Subcutaneous abdominal adipose tissue (tissue), 5 donors: Measurements from ENCODE around the gene VWA7.

Experiments
- H3K27ac ChIP-seq: one replicate; pipeline ENCODE4 v1.7.0; 2013; ENCODE audit warnings: low read depth, mild to moderate bottlenecking, inconsistent platforms, low read length, moderate library complexity
- H3K27me3 ChIP-seq, 5 donors: one replicate each; pipeline ENCODE4 v1.7.0; 2013; ENCODE audit warnings: low read length in 5 of 5, inconsistent platforms in 1 of 5; ENCODE audit not compliant: control insufficient read depth in 5 of 5, insufficient read depth in 4 of 5
- H3K36me3 ChIP-seq, 5 donors: one replicate each; pipeline ENCODE4 v1.7.0; 2013; ENCODE audit warnings: low read length in 5 of 5; ENCODE audit not compliant: control insufficient read depth in 5 of 5, insufficient read depth in 5 of 5
- H3K4me1 ChIP-seq, 5 donors: one replicate each; pipeline ENCODE4 v1.7.0; 2013; ENCODE audit warnings: low read length in 5 of 5, mild to moderate bottlenecking in 3 of 5, moderate library complexity in 1 of 5; ENCODE audit not compliant: control insufficient read depth in 5 of 5, insufficient read depth in 5 of 5
- H3K4me3 ChIP-seq, 5 donors: one replicate each; pipeline ENCODE4 v1.7.0; 2013; ENCODE audit warnings: low read length in 5 of 5, low read depth in 1 of 5
- H3K9ac ChIP-seq, 5 donors: one replicate each; pipeline ENCODE4 v1.7.0; 2013; ENCODE audit warnings: low read length in 5 of 5, mild to moderate bottlenecking in 4 of 5, moderate library complexity in 3 of 5
- H3K9me3 ChIP-seq, 5 donors: one replicate each; pipeline ENCODE4 v1.7.0; 2013; ENCODE audit warnings: low read length in 5 of 5; ENCODE audit not compliant: control insufficient read depth in 5 of 5
- donor health status: healthy.
- donor health status: healthy.
- donor health status: healthy.
- donor health status: healthy.
- donor health status: healthy.

The VWA7 gene

GRCh38 chr6:31768363-31769257 is 8.5 kb downstream of the VWA7 start:
- no peaks in the 10 kb centered on the region for H3K9me3 ChIP-seq

GRCh38 chr6:31767096-31767645 is 10.0 kb downstream of the VWA7 start:
- Histone ChIP-seq H3K9ac (no peak overlapping the region), H3K4me3 (no peak overlapping the region), H3K36me3 (peaks cover 0 to under 1% (median 0%) of the 10 kb centered on the region in 5 donors), H3K4me1 (peaks cover 4 to 33% (median 15%) of the 10 kb centered on the region in 5 donors), H3K27me3 (no peaks in the 10 kb centered on the region), H3K9me3 (no peaks in the 10 kb centered on the region), H3K27ac (no peak overlapping the region)

More at GRCh38 chr6:31768363-31769257, 8.5 kb downstream of the VWA7 start:
- Histone ChIP-seq H3K4me1 (peaks cover 2 to 30% (median 15%) of the 10 kb centered on the region in 5 donors), H3K27ac (no peak overlapping the region), H3K4me3 (no peak overlapping the region), H3K27me3 (no peaks in the 10 kb centered on the region), H3K9ac (no peak overlapping the region), H3K36me3 (no peaks in the 10 kb centered on the region)

GRCh38 chr6:31765910-31766794 is 11.0 kb downstream of the VWA7 start:
- Histone ChIP-seq H3K36me3 (peaks cover 0 to 10% (median 3%) of the 10 kb centered on the region in 5 donors), H3K9me3 (no peaks in the 10 kb centered on the region), H3K27me3 (no peaks in the 10 kb centered on the region), H3K4me3 (peak overlapping the region; percentile 31 to 58 (median 40)), H3K4me1 (peaks cover 4 to 33% (median 15%) of the 10 kb centered on the region in 5 donors), H3K9ac (peak overlapping the region in 2 of 5 donors; percentile 47 to 52), H3K27ac (no peak overlapping the region)

- Histone ChIP-seq H3K4me1 (peaks cover 4 to 33% (median 15%) of the 10 kb centered on the region in 5 donors), H3K27me3 (no peaks in the 10 kb centered on the region), H3K9me3 (no peaks in the 10 kb centered on the region), H3K4me3 (no peak overlapping the region), H3K27ac (no peak overlapping the region), H3K36me3 (peaks cover 1 to 16% (median 4%) of the 10 kb centered on the region in 5 donors), H3K9ac (no peak overlapping the region)
Observed at GRCh38 chr6:31765559-31765909, 11.6 kb downstream of the VWA7 start.

DNA sequence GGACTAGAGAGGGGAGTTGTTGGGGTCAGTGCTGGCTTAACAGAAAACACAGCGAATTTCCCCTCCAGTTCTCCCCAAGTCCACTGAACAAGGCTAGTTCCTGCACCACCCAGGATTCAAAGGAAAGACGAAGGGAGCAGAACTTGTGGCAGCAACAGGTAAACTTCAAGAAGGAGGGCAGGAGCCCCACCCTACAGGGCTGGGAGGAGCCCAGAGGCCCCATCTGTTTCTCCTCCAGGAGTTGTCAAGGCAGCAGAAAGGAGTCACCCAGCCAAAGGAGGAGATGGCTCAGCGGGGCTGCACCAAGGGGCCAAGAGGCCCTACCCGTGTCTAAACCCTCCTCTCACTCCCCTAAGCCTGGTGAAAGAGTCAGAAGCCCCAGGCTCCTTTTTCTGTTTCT is 12.9 kb downstream of the VWA7 start:
- Histone ChIP-seq H3K9ac (no peak overlapping the region), H3K36me3 (peaks cover 3 to 29% (median 12%) of the 10 kb centered on the region in 5 donors), H3K9me3 (no peaks in the 10 kb centered on the region), H3K4me3 (no peak overlapping the region), H3K27me3 (no peaks in the 10 kb centered on the region), H3K4me1 (peaks cover 4 to 24% (median 13%) of the 10 kb centered on the region in 5 donors), H3K27ac (no peak overlapping the region)

- no peaks in the 10 kb centered on the region for H3K27me3 ChIP-seq
- H3K4me1 ChIP-seq = peaks cover 4 to 24% (median 13%) of the 10 kb centered on the region in 5 donors
- no peak overlapping the region for H3K4me3 ChIP-seq
- no peak overlapping the region for H3K27ac ChIP-seq
- H3K36me3 ChIP-seq = peaks cover 3 to 35% (median 12%) of the 10 kb centered on the region in 5 donors
- no peaks in the 10 kb centered on the region for H3K9me3 ChIP-seq
- H3K9ac ChIP-seq = no peak overlapping the region
Observed at GRCh38 chr6:31763619-31763940, 13.5 kb downstream of the VWA7 start.

DNA sequence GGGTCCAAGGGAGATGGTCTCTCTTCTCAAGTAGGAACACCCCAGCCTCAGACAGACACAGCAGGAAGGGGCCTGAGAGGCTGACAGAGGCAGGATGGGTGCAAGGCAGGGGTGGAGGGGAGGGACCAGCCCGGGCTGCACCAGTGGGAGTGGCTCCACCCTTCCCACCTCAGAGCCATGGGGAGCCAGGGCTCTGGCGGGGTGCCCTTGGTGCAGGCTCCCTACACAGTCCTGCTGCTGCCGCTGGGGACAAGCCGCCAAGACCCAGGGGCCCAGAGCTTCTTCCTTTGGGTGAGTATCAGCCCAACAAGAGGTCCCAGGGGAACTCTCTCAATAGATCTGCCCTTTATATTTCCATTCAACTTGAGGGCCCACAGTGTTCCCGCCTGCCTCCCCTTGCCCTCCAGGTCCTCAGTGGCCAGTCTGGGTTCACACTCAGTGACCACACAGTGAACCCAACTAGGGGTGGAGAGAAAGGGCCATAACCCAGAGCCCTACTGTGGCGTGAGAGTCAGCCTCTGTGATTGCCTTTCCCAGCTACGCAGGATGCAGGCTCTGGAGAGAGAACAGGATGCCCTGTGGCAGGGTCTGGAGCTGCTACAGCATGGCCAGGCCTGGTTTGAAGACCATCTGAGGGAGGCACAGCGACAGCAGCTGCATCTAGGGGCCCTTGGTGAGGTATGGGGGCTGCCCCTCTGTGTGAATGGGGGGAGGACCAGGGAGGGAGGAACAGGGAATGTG is 14.1 kb downstream of the VWA7 start:
- Histone ChIP-seq H3K9me3 (no peaks in the 10 kb centered on the region), H3K4me1 (peaks cover 4 to 21% (median 13%) of the 10 kb centered on the region in 5 donors), H3K27ac (no peak overlapping the region), H3K4me3 (no peak overlapping the region), H3K27me3 (no peaks in the 10 kb centered on the region), H3K36me3 (peaks cover 3 to 37% (median 12%) of the 10 kb centered on the region in 5 donors), H3K9ac (no peak overlapping the region)

DNA sequence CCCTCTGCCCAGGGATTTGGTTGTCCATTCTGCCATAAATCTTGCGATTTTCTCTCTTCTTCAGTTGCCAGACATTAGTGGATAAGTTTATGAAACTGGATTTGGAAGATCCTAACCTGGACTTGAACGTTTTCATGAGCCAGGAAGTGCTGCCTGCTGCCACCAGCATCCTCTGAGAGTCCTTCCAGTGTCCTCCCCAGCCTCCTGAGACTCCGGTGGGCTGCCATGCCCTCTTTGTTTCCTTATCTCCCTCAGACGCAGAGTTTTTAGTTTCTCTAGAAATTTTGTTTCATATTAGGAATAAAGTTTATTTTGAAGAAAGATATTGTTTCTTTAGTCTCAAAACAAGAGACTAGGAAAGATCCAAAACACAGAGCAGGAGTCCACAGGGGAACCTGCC is 14.8 kb downstream of the VWA7 start, which contains the start of gene SAPCD1:
TSS of gene SAPCD1 (plus strand) at position 301 of the 400 bp plus-strand sequence. CDS start 399 bp downstream, outside the sequence.
- Histone ChIP-seq H3K36me3 (peaks cover 3 to 37% (median 12%) of the 10 kb centered on the region in 5 donors), H3K4me3 (no peak within 1 kb of the TSS), H3K27me3 (no peaks in the 10 kb centered on the region)

DNA sequence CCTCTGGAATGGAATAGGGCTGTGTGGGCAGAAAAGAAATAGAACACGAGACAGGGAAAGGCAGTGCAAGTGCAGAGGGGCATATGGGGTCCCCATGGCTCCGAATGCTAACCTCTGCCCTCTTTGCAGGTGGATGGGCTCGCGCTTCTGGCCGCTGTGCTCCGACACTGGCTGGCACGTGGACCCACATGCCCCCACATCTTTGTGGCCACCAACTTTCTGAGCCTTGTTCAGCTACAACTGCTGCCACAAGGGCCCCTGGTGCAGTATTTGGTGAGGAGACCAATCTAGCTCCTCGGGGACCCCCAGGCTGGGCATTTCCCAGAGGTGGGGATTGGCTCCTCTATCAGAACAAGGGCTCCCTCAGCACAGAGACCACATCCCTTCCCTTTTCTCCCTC is 15.8 kb downstream of the VWA7 start:
- Histone ChIP-seq H3K9me3 (no peaks in the 10 kb centered on the region), H3K36me3 (peaks cover 3 to 37% (median 12%) of the 10 kb centered on the region in 5 donors), H3K4me3 (no peak overlapping the region), H3K9ac (no peak overlapping the region), H3K4me1 (peaks cover 2 to 15% (median 11%) of the 10 kb centered on the region in 5 donors), H3K27ac (no peak overlapping the region), H3K27me3 (no peaks in the 10 kb centered on the region)

More for the DNA sequence above, 14.8 kb downstream of the VWA7 start, which contains the start of gene SAPCD1:
- H3K27ac ChIP-seq = no peak within 1 kb of the TSS
- H3K9me3 ChIP-seq = no peaks in the 10 kb centered on the region
- H3K4me1 ChIP-seq = peaks cover 4 to 21% (median 13%) of the 10 kb centered on the region in 5 donors
- no peak within 1 kb of the TSS for H3K9ac ChIP-seq
